ENCODE measurements around the gene CLPSL1.
A peak's percentile ranks its signal among the peaks of the same experiment; 100 is the strongest.
"Not testable (repeated sequence)": the region's sequence is repeated elsewhere in the genome, so short reads cannot be mapped to it uniquely, and the experiment has no call there.

CLPSL1 gene

GRCh38 chr6:35733633-35734032, 47.2 kb upstream of the CLPSL1 start:
- Histone ChIP-seq H3K36me3 (ENCODE audit: insufficient read depth, low read length) (no peaks in the 10 kb centered on the region), H3K27me3 (ENCODE audit: insufficient read depth, low read length) (no peaks in the 10 kb centered on the region), H3F3A (ENCODE audit: insufficient read depth, low read length) (peaks cover 9% of the 10 kb centered on the region; the same call in 1 of the 2 replicates), H3K9me2 (ENCODE audit: low read depth, low read length) (no peaks in the 10 kb centered on the region), H2AFZ (ENCODE audit: low read length) (no peak overlapping the region), H3K4me2 (ENCODE audit: low read length) (no peak overlapping the region), H3K4me1 (ENCODE audit: insufficient read depth, low read length, severe bottlenecking) (peaks cover 57% of the 10 kb centered on the region), H3K9me3 (ENCODE audit: low read length) (no peaks in the 10 kb centered on the region), H3K4me3 (ENCODE audit: low read depth, low read length, poor library complexity, severe bottlenecking) (no peak overlapping the region), H3K9ac (ENCODE audit: low read length) (no peak overlapping the region), H4K20me1 (ENCODE audit: insufficient read depth, low read length) (no peaks in the 10 kb centered on the region), H3K79me2 (ENCODE audit: insufficient read depth, low read length) (no peaks in the 10 kb centered on the region), H3K27ac (ENCODE audit: low read depth, low read length, poor library complexity, severe bottlenecking) (peak overlapping the region; percentile 97)
- no peak for TF ChIP-seq EZH2 (IDR thresholded peaks at IDR 0.05; ENCODE audit: borderline replicate concordance, low read length)
- TF ChIP-seq CTCF (IDR thresholded peaks at IDR 0.05; ENCODE audit: low read length) = no peak

GRCh38 chr6:35734319-35734718, 46.5 kb upstream of the CLPSL1 start:
- H3K79me2 ChIP-seq (ENCODE audit: insufficient read depth, low read length); H2AFZ ChIP-seq (ENCODE audit: low read length); H3K9me3 ChIP-seq (ENCODE audit: low read length); H3F3A ChIP-seq (ENCODE audit: insufficient read depth, low read length); H3K9ac ChIP-seq (ENCODE audit: low read length); H3K4me2 ChIP-seq (ENCODE audit: low read length); H3K27me3 ChIP-seq (ENCODE audit: insufficient read depth, low read length); H3K36me3 ChIP-seq (ENCODE audit: insufficient read depth, low read length); H3K9me2 ChIP-seq (ENCODE audit: low read depth, low read length); H3K4me3 ChIP-seq (ENCODE audit: low read depth, low read length, poor library complexity, severe bottlenecking); H4K20me1 ChIP-seq (ENCODE audit: insufficient read depth, low read length): not testable (repeated sequence)
- H3K4me1 ChIP-seq (ENCODE audit: insufficient read depth, low read length, severe bottlenecking) = peaks cover 50% of the 10 kb centered on the region
- H3K27ac ChIP-seq (ENCODE audit: low read depth, low read length, poor library complexity, severe bottlenecking) = peak overlapping the region; percentile 97

GRCh38 chr6:35735452-35735851, 45.4 kb upstream of the CLPSL1 start:
- no peak for TF ChIP-seq CTCF (IDR thresholded peaks at IDR 0.05; ENCODE audit: low read length)
- TF ChIP-seq EZH2 (IDR thresholded peaks at IDR 0.05; ENCODE audit: borderline replicate concordance, low read length) = no peak
- Histone ChIP-seq H2AFZ (ENCODE audit: low read length) (no peak overlapping the region), H3K79me2 (ENCODE audit: insufficient read depth, low read length) (no peaks in the 10 kb centered on the region), H3K9me2 (ENCODE audit: low read depth, low read length) (no peaks in the 10 kb centered on the region), H3K27ac (ENCODE audit: low read depth, low read length, poor library complexity, severe bottlenecking) (no peak overlapping the region), H3K4me1 (ENCODE audit: insufficient read depth, low read length, severe bottlenecking) (peaks cover 39% of the 10 kb centered on the region), H3K9ac (ENCODE audit: low read length) (no peak overlapping the region), H3F3A (ENCODE audit: insufficient read depth, low read length) (peaks cover 4% of the 10 kb centered on the region; the same call in 1 of the 2 replicates), H3K4me2 (ENCODE audit: low read length) (no peak overlapping the region), H3K27me3 (ENCODE audit: insufficient read depth, low read length) (no peaks in the 10 kb centered on the region), H4K20me1 (ENCODE audit: insufficient read depth, low read length) (no peaks in the 10 kb centered on the region), H3K9me3 (ENCODE audit: low read length) (no peaks in the 10 kb centered on the region), H3K4me3 (ENCODE audit: low read depth, low read length, poor library complexity, severe bottlenecking) (no peak overlapping the region), H3K36me3 (ENCODE audit: insufficient read depth, low read length) (no peaks in the 10 kb centered on the region)

GRCh38 chr6:35736253-35736894, 44.4 kb upstream of the CLPSL1 start:
- no peak overlapping the region for H3K9ac ChIP-seq (ENCODE audit: low read length)
- H3K4me3 ChIP-seq (ENCODE audit: low read depth, low read length, poor library complexity, severe bottlenecking) = no peak overlapping the region
- no peak for TF ChIP-seq EZH2 (IDR thresholded peaks at IDR 0.05; ENCODE audit: borderline replicate concordance, low read length)
- peak; percentile 97 for TF ChIP-seq CTCF (IDR thresholded peaks at IDR 0.05; ENCODE audit: low read length)
- peak overlapping the region; percentile 4 for H3K27ac ChIP-seq (ENCODE audit: low read depth, low read length, poor library complexity, severe bottlenecking)
- no peaks in the 10 kb centered on the region for H3K27me3 ChIP-seq (ENCODE audit: insufficient read depth, low read length)
- no peaks in the 10 kb centered on the region for H3K36me3 ChIP-seq (ENCODE audit: insufficient read depth, low read length)
- peaks cover 4% of the 10 kb centered on the region; the same call in 1 of the 2 replicates for H3F3A ChIP-seq (ENCODE audit: insufficient read depth, low read length)
- H3K79me2 ChIP-seq (ENCODE audit: insufficient read depth, low read length) = no peaks in the 10 kb centered on the region
- no peak overlapping the region for H3K4me2 ChIP-seq (ENCODE audit: low read length)
- H4K20me1 ChIP-seq (ENCODE audit: insufficient read depth, low read length) = no peaks in the 10 kb centered on the region
- H3K4me1 ChIP-seq (ENCODE audit: insufficient read depth, low read length, severe bottlenecking) = peaks cover 32% of the 10 kb centered on the region
- no peaks in the 10 kb centered on the region for H3K9me3 ChIP-seq (ENCODE audit: low read length)
- no peaks in the 10 kb centered on the region for H3K9me2 ChIP-seq (ENCODE audit: low read depth, low read length)
- H2AFZ ChIP-seq (ENCODE audit: low read length) = no peak overlapping the region

Data from OCI-LY1 (cell line).